ENCODE data around the gene FYN.

GRCh38 chr6:111799576-111800258, 73.5 kb downstream of the FYN start:
- TF ChIP-seq YY1 (IDR thresholded peaks at IDR 0.05; ENCODE audit: insufficient read depth, insufficient read length) = no peak
- TF ChIP-seq ZNF274 (IDR thresholded peaks at IDR 0.05; ENCODE audit: low read depth, low read length) = no peak
- TF ChIP-seq SUZ12 (IDR thresholded peaks at IDR 0.05; ENCODE audit: extremely low read depth, insufficient read depth, insufficient read length) = no peak

Data from NT2/D1 (cell line).